HFFc6 (cell line): Measurements from ENCODE around the gene DMTF1. TPM values are rescaled to one million over a fixed set of nuclear protein-coding genes. Genes with fewer than 3 reads are reported as not detected.

Experiments used
- DNase-seq: peaks from one replicate; pipeline ENCODE4 v3.0.0-alpha.2; 2018
- H3K27ac Mint-ChIP-seq: 2 replicates; pipeline ENCODE4 v1.8.0; 2020; ENCODE audit warnings: mild to moderate bottlenecking, mixed read lengths
- H3K27me3 Mint-ChIP-seq: 2 replicates; pipeline ENCODE4 v1.8.0; 2021; ENCODE audit warnings: mild to moderate bottlenecking, moderate library complexity, mixed read lengths; ENCODE audit not compliant: insufficient read depth
- H3K36me3 Mint-ChIP-seq: 2 replicates; pipeline ENCODE4 v1.8.0; 2021; ENCODE audit warnings: low read depth, mixed read lengths
- H3K4me1 Mint-ChIP-seq: 2 replicates; pipeline ENCODE4 v1.8.0; 2020; ENCODE audit warnings: low read depth, mixed read lengths
- H3K4me3 Mint-ChIP-seq: 2 replicates; pipeline ENCODE4 v1.8.0; 2020; ENCODE audit warnings: mild to moderate bottlenecking, moderate library complexity, mixed read lengths
- H3K9me3 Mint-ChIP-seq: 2 replicates; pipeline ENCODE4 v1.8.0; 2020; ENCODE audit warnings: mild to moderate bottlenecking, mixed read lengths
- CTCF ChIP-seq: fragments of 200-600 bp; sonication (generic); IDR thresholded peaks from 2 replicates; pipeline ENCODE4 v1.5.0; 2021; ENCODE audit warnings: antibody characterized with exemption, mild to moderate bottlenecking
- total RNA-seq, 6 experiments: library from RNA; stranded (reverse); fragmentation: NEBNext Ultra II Directional; extraction: Animal tissue kit (Norgen Biotek cat#: 25700); gene quantifications; 2 replicates in 1 of 6; 3 replicates in 5 of 6; pipeline ENCODE4 v1.2.3, GENCODE V29; 2021

Gene DMTF1
- total RNA-seq, 6 experiments from 2014 or later: 26.2 to 33.0 (median 30.7) TPM

GRCh38 chr7:87123105-87123504 lies 29.1 kb upstream of the DMTF1 start:
- Mint-ChIP-seq H3K4me3 (no peak overlapping the region), H3K9me3 (no peaks in the 10 kb centered on the region), H3K36me3 (no peaks in the 10 kb centered on the region), H3K27ac (no peak overlapping the region), H3K4me1 (no peaks in the 10 kb centered on the region), H3K27me3 (no peaks in the 10 kb centered on the region)
- DNase-seq: no peak
- no peak for TF ChIP-seq CTCF

GRCh38 chr7:87127019-87127418 lies 25.2 kb upstream of the DMTF1 start:
- Mint-ChIP-seq H3K36me3 (no peaks in the 10 kb centered on the region), H3K4me3 (no peak overlapping the region), H3K9me3 (no peaks in the 10 kb centered on the region), H3K27ac (no peak overlapping the region), H3K4me1 (no peaks in the 10 kb centered on the region), H3K27me3 (no peaks in the 10 kb centered on the region; the same call in 1 of the 2 replicates)
- no peak for TF ChIP-seq CTCF
- DNase-seq: no peak

- TF ChIP-seq CTCF: no peak
- Mint-ChIP-seq H3K4me3 (no peak overlapping the region), H3K4me1 (no peaks in the 10 kb centered on the region), H3K27ac (no peak overlapping the region), H3K9me3 (no peaks in the 10 kb centered on the region), H3K27me3 (no peaks in the 10 kb centered on the region; the same call in 1 of the 2 replicates), H3K36me3 (no peaks in the 10 kb centered on the region)
- DNase-seq: no peak
Measured at GRCh38 chr7:87128861-87129267, 23.4 kb upstream of the DMTF1 start.

GRCh38 chr7:87129332-87129731 lies 22.9 kb upstream of the DMTF1 start:
- Mint-ChIP-seq H3K27me3 (no peaks in the 10 kb centered on the region; the same call in 1 of the 2 replicates), H3K36me3 (no peaks in the 10 kb centered on the region), H3K4me3 (no peak overlapping the region), H3K9me3 (no peaks in the 10 kb centered on the region), H3K4me1 (no peaks in the 10 kb centered on the region), H3K27ac (no peak overlapping the region)
- DNase-seq: no peak
- no peak for TF ChIP-seq CTCF

- no peaks in the 10 kb centered on the region for H3K4me1 Mint-ChIP-seq
- no peak for DNase-seq
- no peaks in the 10 kb centered on the region for H3K9me3 Mint-ChIP-seq
- no peaks in the 10 kb centered on the region for H3K36me3 Mint-ChIP-seq
- no peak overlapping the region for H3K4me3 Mint-ChIP-seq
- no peak overlapping the region for H3K27ac Mint-ChIP-seq
- no peak for TF ChIP-seq CTCF
- H3K27me3 Mint-ChIP-seq: no peaks in the 10 kb centered on the region; the same call in 1 of the 2 replicates
Measured at GRCh38 chr7:87129848-87130247, 22.4 kb upstream of the DMTF1 start.

- no peak for TF ChIP-seq CTCF
- no peaks in the 10 kb centered on the region; the same call in 1 of the 2 replicates for H3K27me3 Mint-ChIP-seq
- DNase-seq: no peak
- H3K9me3 Mint-ChIP-seq: no peaks in the 10 kb centered on the region
- H3K36me3 Mint-ChIP-seq: no peaks in the 10 kb centered on the region
- H3K27ac Mint-ChIP-seq: no peak overlapping the region
- H3K4me3 Mint-ChIP-seq: no peak overlapping the region
- H3K4me1 Mint-ChIP-seq: no peaks in the 10 kb centered on the region
Measured at GRCh38 chr7:87131771-87132170, 20.5 kb upstream of the DMTF1 start.
